Erythroblast (primary cell): ENCODE results near the gene MRFAP1L1.

Experiments
- GATA1 ChIP-seq: IDR thresholded peaks from 2 replicates; pipeline ENCODE4 v1.6.1; 2011; ENCODE audit warnings: low read depth, mild to moderate bottlenecking, control low read depth, low read length, moderate library complexity
- POLR2A ChIP-seq: IDR thresholded peaks from 2 replicates; pipeline ENCODE4 v1.6.1; 2011; ENCODE audit warnings: mild to moderate bottlenecking, low read length

DNA sequence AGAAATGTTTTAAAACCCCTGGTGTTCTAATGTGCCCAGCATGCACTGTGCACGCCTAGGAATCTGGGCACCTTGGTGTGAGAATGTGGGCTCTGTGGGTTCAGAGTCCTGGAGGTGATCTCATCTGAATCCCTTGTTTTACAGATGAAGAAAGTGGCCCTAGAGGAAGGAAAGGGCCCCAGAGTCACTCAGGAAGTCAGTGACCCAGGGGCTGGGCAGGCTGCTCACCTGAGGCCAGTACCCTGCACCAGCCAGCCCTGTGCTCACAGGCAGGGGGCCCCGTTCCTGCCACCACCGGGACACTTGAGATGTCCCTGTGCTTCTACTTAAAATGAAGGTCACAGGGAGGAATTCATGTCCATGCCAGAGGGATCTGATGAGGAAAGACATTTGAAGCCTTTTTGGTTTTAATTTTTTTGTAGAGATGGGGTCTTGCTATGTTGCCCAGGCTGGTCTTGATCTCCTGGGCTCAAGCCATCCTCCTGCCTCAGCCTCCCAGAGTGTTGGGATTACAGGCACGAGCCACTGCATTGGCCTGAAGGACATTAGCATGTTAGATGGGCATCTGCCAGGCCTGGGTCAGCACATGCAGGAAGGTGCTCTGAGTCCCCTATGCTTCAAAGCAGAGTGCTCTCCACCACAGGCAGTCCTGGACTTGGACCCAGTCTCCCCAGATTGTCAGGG lies 23.4 kb downstream of the MRFAP1L1 start:
- no peak for TF ChIP-seq POLR2A
- no peak for TF ChIP-seq GATA1
